ENCODE results near the gene ARHGEF16. TPM values are rescaled to one million over a fixed set of nuclear protein-coding genes. Genes with fewer than 3 reads are reported as not detected.

The ARHGEF16 gene
- polyA plus RNA-seq, 1 experiment = not detected

- no peak for TF ChIP-seq CTCF (IDR thresholded peaks at IDR 0.05; ENCODE audit: low read depth, low read length)
- ChIA-PET POLR2A (interaction anchor here (1.3 kb wide), 1 partner anchor 19 kb away, joined by 3 read pairs; no protein-coding TSS in a partner anchor), CTCF (interaction anchor here (0.6 to 2.6 kb wide), 36 partner anchors 7 to 1029 kb away, joined by 3 to 99 read pairs (median 4); partner anchors contain the start of gene LRRC47)
- Histone ChIP-seq H3K9me3 (ENCODE audit: control insufficient read depth, insufficient read depth, low read length) (no peaks in the 10 kb centered on the region; the same call in 1 of the 2 replicates), H3K4me3 (ENCODE audit: low read depth, low read length) (no peak overlapping the region), H3K27ac (ENCODE audit: low read depth, low read length) (no peak overlapping the region), H3K27me3 (ENCODE audit: control insufficient read depth, insufficient read depth, low read length) (peaks cover 15% of the 10 kb centered on the region)
- no peak for DNase-seq (ENCODE audit: low read depth, low spot score)
Measured at GRCh38 chr1:3451994-3452865, 2.2 kb upstream of the ARHGEF16 start.

GRCh38 chr1:3452866-3453175, 1.6 kb upstream of the ARHGEF16 start:
- ChIA-PET POLR2A (interaction anchor here (1.3 kb wide), 1 partner anchor 19 kb away, joined by 3 read pairs; no protein-coding TSS in a partner anchor), CTCF (interaction anchor here (0.6 to 2.6 kb wide), 36 partner anchors 8 to 1029 kb away, joined by 3 to 99 read pairs (median 4); partner anchors contain the start of gene LRRC47)
- TF ChIP-seq CTCF (IDR thresholded peaks at IDR 0.05; ENCODE audit: low read depth, low read length) = no peak
- peaks cover 15% of the 10 kb centered on the region for H3K27me3 ChIP-seq (ENCODE audit: control insufficient read depth, insufficient read depth, low read length)
- no peaks in the 10 kb centered on the region; the same call in 1 of the 2 replicates for H3K9me3 ChIP-seq (ENCODE audit: control insufficient read depth, insufficient read depth, low read length)
- no peak overlapping the region for H3K4me3 ChIP-seq (ENCODE audit: low read depth, low read length)
- DNase-seq (ENCODE audit: low read depth, low spot score) = no peak
- no peak overlapping the region for H3K27ac ChIP-seq (ENCODE audit: low read depth, low read length)

GRCh38 chr1:3453203-3453761, 1.2 kb upstream of the ARHGEF16 start:
- Histone ChIP-seq H3K27me3 (ENCODE audit: control insufficient read depth, insufficient read depth, low read length) (peaks cover 15% of the 10 kb centered on the region), H3K27ac (ENCODE audit: low read depth, low read length) (no peak overlapping the region), H3K9me3 (ENCODE audit: control insufficient read depth, insufficient read depth, low read length) (no peaks in the 10 kb centered on the region; the same call in 1 of the 2 replicates), H3K4me3 (ENCODE audit: low read depth, low read length) (no peak overlapping the region)
- CTCF ChIA-PET = interaction anchor here (0.6 to 2.6 kb wide), 37 partner anchors 8 to 1030 kb away, joined by 3 to 99 read pairs (median 4); partner anchors contain the start of gene LRRC47
- POLR2A ChIA-PET = interaction anchor here (1.3 kb wide), 1 partner anchor 18 kb away, joined by 3 read pairs; no protein-coding TSS in a partner anchor
- TF ChIP-seq CTCF (IDR thresholded peaks at IDR 0.05; ENCODE audit: low read depth, low read length) = peak; percentile 89
- DNase-seq (ENCODE audit: low read depth, low spot score) = peak; percentile 30

GRCh38 chr1:3454811-3455618, 550 bp downstream of the ARHGEF16 start:
- no peak for TF ChIP-seq CTCF (IDR thresholded peaks at IDR 0.05; ENCODE audit: low read depth, low read length)
- CTCF ChIA-PET = interaction anchor here (1.0 kb wide), 1 partner anchor 36 kb away, joined by 3 read pairs; no protein-coding TSS in a partner anchor
- no peak overlapping the region for H3K4me3 ChIP-seq (ENCODE audit: low read depth, low read length)
- H3K27ac ChIP-seq (ENCODE audit: low read depth, low read length) = no peak overlapping the region
- DNase-seq (ENCODE audit: low read depth, low spot score) = no peak
- POLR2A ChIA-PET = no interaction called here
- no peaks in the 10 kb centered on the region; the same call in 1 of the 2 replicates for H3K9me3 ChIP-seq (ENCODE audit: control insufficient read depth, insufficient read depth, low read length)
- H3K27me3 ChIP-seq (ENCODE audit: control insufficient read depth, insufficient read depth, low read length) = peaks cover 27% of the 10 kb centered on the region
